ENCODE data around the gene KPNA1.

Gene KPNA1

GRCh38 chr3:122464659-122465058 is 50.1 kb downstream of the KPNA1 start:
- no peak for DNase-seq
- POLR2A ChIA-PET = no interaction called here
- Histone ChIP-seq H3K9me3 (ENCODE audit: control extremely low read depth in 1 of 5, control insufficient read depth in 4 of 5, insufficient read depth in 2 of 5, low read depth in 1 of 5, low read length in 4 of 5) (no peaks in the 10 kb centered on the region), H3K4me1 (ENCODE audit: control extremely low read depth in 1 of 4, control insufficient read depth in 4 of 4, insufficient read depth in 4 of 4, low read length in 3 of 4) (peaks cover 10 to 34% (median 16%) of the 10 kb centered on the region in 4 experiments), H3K27ac (ENCODE audit: insufficient read depth in 1 of 2, low read depth in 1 of 2, low read length in 2 of 2, poor library complexity in 1 of 2, severe bottlenecking in 2 of 2) (no peak overlapping the region), H3K27me3 (replicated peaks in 2 of 5; ENCODE audit: control insufficient read depth in 4 of 5, insufficient read depth in 5 of 5, low read length in 4 of 5) (no peaks in the 10 kb centered on the region), H3K36me3 (ENCODE audit: control insufficient read depth in 4 of 4, insufficient read depth in 4 of 4, low read length in 3 of 4) (peaks cover 0 to 17% (median 3%) of the 10 kb centered on the region in 4 experiments), H3K4me3 (ENCODE audit: control insufficient read depth in 1 of 7, extremely low read depth in 1 of 7, insufficient read depth in 4 of 7, low read depth in 2 of 7, low read length in 6 of 7) (no peak overlapping the region)
- no CpG with 5 or more reads among the region's 1 CpG for WGBS (ENCODE audit: insufficient coverage)
- CTCF ChIA-PET = interaction anchor here (0.7 to 1.5 kb wide), 2 partner anchors 19 to 215 kb away, joined by 3 to 5 read pairs; no protein-coding TSS in a partner anchor

DNA sequence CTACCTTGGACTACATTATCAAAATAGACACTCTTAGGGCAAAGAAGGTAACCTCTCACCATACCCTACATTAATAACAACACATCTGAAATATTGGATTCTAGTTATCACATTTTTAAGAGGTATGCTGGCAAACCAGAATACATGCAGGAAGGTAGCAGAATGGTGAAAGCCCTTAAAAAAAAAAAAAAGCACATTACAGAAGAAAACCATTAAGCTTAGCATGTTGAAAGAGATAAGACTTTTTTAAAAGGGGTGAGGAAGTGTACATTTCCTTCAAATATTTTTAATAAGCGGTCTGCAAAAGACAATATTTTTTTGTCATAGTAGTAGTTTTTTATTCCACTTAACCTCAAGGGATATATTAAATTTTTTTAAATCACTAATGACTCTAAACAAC is 52.3 kb downstream of the KPNA1 start:
- no CpG with 5 or more reads among the region's 1 CpG for WGBS (ENCODE audit: insufficient coverage)
- Histone ChIP-seq H3K4me1 (ENCODE audit: control extremely low read depth in 1 of 4, control insufficient read depth in 4 of 4, insufficient read depth in 4 of 4, low read length in 3 of 4) (peaks cover 10 to 33% (median 13%) of the 10 kb centered on the region in 4 experiments), H3K27me3 (replicated peaks in 2 of 5; ENCODE audit: control insufficient read depth in 4 of 5, insufficient read depth in 5 of 5, low read length in 4 of 5) (no peaks in the 10 kb centered on the region)

DNA sequence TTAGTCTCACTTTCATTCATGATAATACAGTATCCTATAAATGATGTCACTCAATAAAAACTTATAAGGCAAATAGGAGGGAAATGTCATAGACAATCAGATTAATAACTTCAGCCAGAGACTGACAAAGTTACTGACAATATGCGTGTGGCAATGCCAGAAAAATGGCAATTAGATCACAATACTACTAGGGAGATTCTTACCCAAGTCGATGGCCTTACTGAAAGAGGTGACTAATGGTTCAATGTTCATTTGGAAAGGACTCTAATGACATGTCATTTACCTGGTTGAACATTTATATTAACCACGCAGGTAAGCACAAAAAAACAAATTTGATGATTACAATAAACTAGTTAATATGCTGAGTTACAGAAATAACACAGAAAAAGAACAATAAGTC is 52.9 kb downstream of the KPNA1 start:
- Histone ChIP-seq H3K4me1 (ENCODE audit: control extremely low read depth in 1 of 4, control insufficient read depth in 4 of 4, insufficient read depth in 4 of 4, low read length in 3 of 4) (peaks cover 10 to 33% (median 13%) of the 10 kb centered on the region in 4 experiments), H3K36me3 (ENCODE audit: control insufficient read depth in 4 of 4, insufficient read depth in 4 of 4, low read length in 3 of 4) (peaks cover 8 to 40% (median 17%) of the 10 kb centered on the region in 4 experiments), H3K9me3 (ENCODE audit: control extremely low read depth in 1 of 5, control insufficient read depth in 4 of 5, insufficient read depth in 2 of 5, low read depth in 1 of 5, low read length in 4 of 5) (no peaks in the 10 kb centered on the region), H3K27ac (ENCODE audit: insufficient read depth in 1 of 2, low read depth in 1 of 2, low read length in 2 of 2, poor library complexity in 1 of 2, severe bottlenecking in 2 of 2) (peak overlapping the region in 1 of 2 experiments; percentile 49), H3K4me3 (ENCODE audit: control insufficient read depth in 1 of 7, extremely low read depth in 1 of 7, insufficient read depth in 4 of 7, low read depth in 2 of 7, low read length in 6 of 7) (peak overlapping the region in 1 of 7 experiments; percentile 13), H3K27me3 (replicated peaks in 2 of 5; ENCODE audit: control insufficient read depth in 4 of 5, insufficient read depth in 5 of 5, low read length in 4 of 5) (no peaks in the 10 kb centered on the region)
- POLR2A ChIA-PET = no interaction called here
- CTCF ChIA-PET = interaction anchor here (1.0 to 1.8 kb wide), 6 partner anchors 45 to 80 kb away, joined by 3 to 5 read pairs (median 4); partner anchors contain the start of gene KPNA1
- DNase-seq = no peak
- WGBS (ENCODE audit: insufficient coverage) = 49% methylated on average over 2 of the region's 3 CpGs

More for the DNA sequence above, 52.3 kb downstream of the KPNA1 start:
- POLR2A ChIA-PET = no interaction called here
- CTCF ChIA-PET = interaction anchor here (1.0 to 1.5 kb wide), 4 partner anchors 53 to 79 kb away, joined by 3 to 5 read pairs (median 4); partner anchors contain the start of gene KPNA1
- DNase-seq = peak in 2 of 3 donors; percentile 48 to 65
- Histone ChIP-seq H3K36me3 (ENCODE audit: control insufficient read depth in 4 of 4, insufficient read depth in 4 of 4, low read length in 3 of 4) (peaks cover 8 to 35% (median 14%) of the 10 kb centered on the region in 4 experiments), H3K9me3 (ENCODE audit: control extremely low read depth in 1 of 5, control insufficient read depth in 4 of 5, insufficient read depth in 2 of 5, low read depth in 1 of 5, low read length in 4 of 5) (no peaks in the 10 kb centered on the region), H3K4me3 (ENCODE audit: control insufficient read depth in 1 of 7, extremely low read depth in 1 of 7, insufficient read depth in 4 of 7, low read depth in 2 of 7, low read length in 6 of 7) (peak overlapping the region in 3 of 7 experiments; percentile 6 to 10 (median 7)), H3K27ac (ENCODE audit: insufficient read depth in 1 of 2, low read depth in 1 of 2, low read length in 2 of 2, poor library complexity in 1 of 2, severe bottlenecking in 2 of 2) (peak overlapping the region; percentile 3 to 43)

DNA sequence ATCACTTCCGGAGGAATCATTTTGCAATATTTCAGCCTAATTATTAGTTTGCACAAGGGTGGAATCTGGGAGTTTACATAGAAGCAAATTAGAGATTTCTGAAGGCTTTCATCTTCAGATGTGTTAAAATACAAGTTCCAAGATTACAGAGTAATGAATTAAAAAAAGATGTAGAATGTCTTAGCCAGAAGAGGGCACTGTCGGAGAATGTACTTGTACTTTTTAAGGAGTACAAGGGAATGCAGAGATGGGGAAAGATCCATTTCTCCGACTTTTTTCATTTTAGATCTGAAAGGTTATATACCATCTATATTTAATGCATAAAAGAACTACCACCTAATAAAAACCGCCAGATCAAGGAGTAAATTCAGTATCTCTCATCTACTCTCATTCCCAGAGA is 55.7 kb downstream of the KPNA1 start:
- CTCF ChIA-PET = interaction anchor here (0.7 to 4.1 kb wide), 15 partner anchors 9 to 220 kb away, joined by 3 to 22 read pairs (median 4); no protein-coding TSS in a partner anchor
- WGBS (ENCODE audit: insufficient coverage) = 67% methylated on average over 2 of the region's 4 CpGs
- peaks cover 10 to 26% (median 13%) of the 10 kb centered on the region in 4 experiments for H3K4me1 ChIP-seq (ENCODE audit: control extremely low read depth in 1 of 4, control insufficient read depth in 4 of 4, insufficient read depth in 4 of 4, low read length in 3 of 4)
- no peak overlapping the region for H3K4me3 ChIP-seq (ENCODE audit: control insufficient read depth in 1 of 7, extremely low read depth in 1 of 7, insufficient read depth in 4 of 7, low read depth in 2 of 7, low read length in 6 of 7)
- no peaks in the 10 kb centered on the region for H3K27me3 ChIP-seq (replicated peaks in 2 of 5; ENCODE audit: control insufficient read depth in 4 of 5, insufficient read depth in 5 of 5, low read length in 4 of 5)
- no peaks in the 10 kb centered on the region for H3K9me3 ChIP-seq (ENCODE audit: control extremely low read depth in 1 of 5, control insufficient read depth in 4 of 5, insufficient read depth in 2 of 5, low read depth in 1 of 5, low read length in 4 of 5)
- H3K27ac ChIP-seq (ENCODE audit: insufficient read depth in 1 of 2, low read depth in 1 of 2, low read length in 2 of 2, poor library complexity in 1 of 2, severe bottlenecking in 2 of 2) = no peak overlapping the region
- DNase-seq = peak; percentile 56 to 72 (median 67)
- POLR2A ChIA-PET = interaction anchor here (0.6 kb wide), 1 partner anchor 54 kb away, joined by 3 read pairs; no protein-coding TSS in a partner anchor
- peaks cover 11 to 53% (median 20%) of the 10 kb centered on the region in 4 experiments for H3K36me3 ChIP-seq (ENCODE audit: control insufficient read depth in 4 of 4, insufficient read depth in 4 of 4, low read length in 3 of 4)

- peaks cover 10 to 24% (median 13%) of the 10 kb centered on the region in 4 experiments for H3K4me1 ChIP-seq (ENCODE audit: control extremely low read depth in 1 of 4, control insufficient read depth in 4 of 4, insufficient read depth in 4 of 4, low read length in 3 of 4)
- H3K36me3 ChIP-seq (ENCODE audit: control insufficient read depth in 4 of 4, insufficient read depth in 4 of 4, low read length in 3 of 4) = peaks cover 14 to 60% (median 28%) of the 10 kb centered on the region in 4 experiments
- ChIA-PET POLR2A (no interaction called here), CTCF (interaction anchor here (0.6 to 4.1 kb wide), 11 partner anchors 11 to 387 kb away, joined by 3 to 22 read pairs (median 6); no protein-coding TSS in a partner anchor)
- H3K27me3 ChIP-seq (replicated peaks in 2 of 5; ENCODE audit: control insufficient read depth in 4 of 5, insufficient read depth in 5 of 5, low read length in 4 of 5) = no peaks in the 10 kb centered on the region
- no peak overlapping the region for H3K4me3 ChIP-seq (ENCODE audit: control insufficient read depth in 1 of 7, extremely low read depth in 1 of 7, insufficient read depth in 4 of 7, low read depth in 2 of 7, low read length in 6 of 7)
- 100% methylated on average over 2 of the region's 2 CpGs for WGBS (ENCODE audit: insufficient coverage)
- H3K9me3 ChIP-seq (ENCODE audit: control extremely low read depth in 1 of 5, control insufficient read depth in 4 of 5, insufficient read depth in 2 of 5, low read depth in 1 of 5, low read length in 4 of 5) = no peaks in the 10 kb centered on the region
- no peak overlapping the region for H3K27ac ChIP-seq (ENCODE audit: insufficient read depth in 1 of 2, low read depth in 1 of 2, low read length in 2 of 2, poor library complexity in 1 of 2, severe bottlenecking in 2 of 2)
- DNase-seq = no peak
Measured at GRCh38 chr3:122457706-122458105, 57.0 kb downstream of the KPNA1 start.

DNA sequence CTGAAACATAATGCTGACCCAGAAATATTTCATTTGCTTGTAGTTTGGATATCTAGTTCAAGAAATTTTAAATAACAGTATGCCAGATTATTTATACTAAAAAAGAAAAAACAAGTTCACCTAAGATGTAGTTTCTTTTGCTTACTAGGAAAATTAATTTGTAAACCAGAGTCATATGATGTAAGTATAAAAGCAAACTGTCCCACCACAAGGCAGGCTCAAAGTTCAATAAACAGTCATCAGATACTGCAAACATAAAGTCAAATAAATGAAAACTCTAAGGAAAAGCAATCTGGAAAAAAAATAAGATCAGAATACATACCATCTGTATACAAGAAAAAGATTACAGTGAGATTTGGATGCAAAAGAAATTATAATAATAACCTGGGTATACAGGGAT is 58.7 kb downstream of the KPNA1 start:
- H3K4me3 ChIP-seq (ENCODE audit: control insufficient read depth in 1 of 7, extremely low read depth in 1 of 7, insufficient read depth in 4 of 7, low read depth in 2 of 7, low read length in 6 of 7) = no peak overlapping the region

GRCh38 chr3:122451371-122451770 is 63.4 kb downstream of the KPNA1 start:
- ChIA-PET CTCF (interaction anchor here (0.7 to 1.0 kb wide), 2 partner anchors 45 to 218 kb away, joined by 3 read pairs; no protein-coding TSS in a partner anchor), POLR2A (no interaction called here)
- Histone ChIP-seq H3K27ac (ENCODE audit: insufficient read depth in 1 of 2, low read depth in 1 of 2, low read length in 2 of 2, poor library complexity in 1 of 2, severe bottlenecking in 2 of 2) (no peak overlapping the region), H3K27me3 (replicated peaks in 2 of 5; ENCODE audit: control insufficient read depth in 4 of 5, insufficient read depth in 5 of 5, low read length in 4 of 5) (no peaks in the 10 kb centered on the region), H3K9me3 (ENCODE audit: control extremely low read depth in 1 of 5, control insufficient read depth in 4 of 5, insufficient read depth in 2 of 5, low read depth in 1 of 5, low read length in 4 of 5) (no peaks in the 10 kb centered on the region), H3K4me3 (ENCODE audit: control insufficient read depth in 1 of 7, extremely low read depth in 1 of 7, insufficient read depth in 4 of 7, low read depth in 2 of 7, low read length in 6 of 7) (no peak overlapping the region), H3K4me1 (ENCODE audit: control extremely low read depth in 1 of 4, control insufficient read depth in 4 of 4, insufficient read depth in 4 of 4, low read length in 3 of 4) (no peaks in the 10 kb centered on the region), H3K36me3 (ENCODE audit: control insufficient read depth in 4 of 4, insufficient read depth in 4 of 4, low read length in 3 of 4) (peaks cover 13 to 47% (median 29%) of the 10 kb centered on the region in 4 experiments)
- no peak for DNase-seq
- WGBS (ENCODE audit: insufficient coverage) = no CpG with 5 or more reads among the region's 3 CpGs

More for the DNA sequence above, 58.7 kb downstream of the KPNA1 start:
- H3K36me3 ChIP-seq (ENCODE audit: control insufficient read depth in 4 of 4, insufficient read depth in 4 of 4, low read length in 3 of 4) = peaks cover 19 to 58% (median 29%) of the 10 kb centered on the region in 4 experiments
- POLR2A ChIA-PET = no interaction called here
- CTCF ChIA-PET = interaction anchor here (3.7 kb wide), 1 partner anchor 223 kb away, joined by 20 read pairs; no protein-coding TSS in a partner anchor
- no peak overlapping the region for H3K27ac ChIP-seq (ENCODE audit: insufficient read depth in 1 of 2, low read depth in 1 of 2, low read length in 2 of 2, poor library complexity in 1 of 2, severe bottlenecking in 2 of 2)
- H3K4me1 ChIP-seq (ENCODE audit: control extremely low read depth in 1 of 4, control insufficient read depth in 4 of 4, insufficient read depth in 4 of 4, low read length in 3 of 4) = peaks cover 0 to 9% (median 1%) of the 10 kb centered on the region in 4 experiments
- H3K9me3 ChIP-seq (ENCODE audit: control extremely low read depth in 1 of 5, control insufficient read depth in 4 of 5, insufficient read depth in 2 of 5, low read depth in 1 of 5, low read length in 4 of 5) = no peaks in the 10 kb centered on the region
- no peaks in the 10 kb centered on the region for H3K27me3 ChIP-seq (replicated peaks in 2 of 5; ENCODE audit: control insufficient read depth in 4 of 5, insufficient read depth in 5 of 5, low read length in 4 of 5)
- no peak for DNase-seq

All from common myeloid progenitor, CD34-positive (primary cell).